IgD-negative memory B cell (primary cell): ENCODE results near the gene PBLD. TPM values are rescaled to one million over a fixed set of nuclear protein-coding genes. Genes with fewer than 3 reads are reported as not detected.
"Not testable (repeated sequence)": the region's sequence is repeated elsewhere in the genome, so short reads cannot be mapped to it uniquely, and the experiment has no call there.

Experiments
- H3K27ac Mint-ChIP-seq, 3 donors: one replicate each; pipeline ENCODE4 v1.8.0; 2020 to 2022; ENCODE audit warnings: mild to moderate bottlenecking in 3 of 3, mixed read lengths in 3 of 3, moderate library complexity in 1 of 3
- H3K27me3 Mint-ChIP-seq: one replicate; pipeline ENCODE4 v1.8.0; 2021; ENCODE audit warnings: mixed read lengths
- H3K36me3 Mint-ChIP-seq: one replicate; pipeline ENCODE4 v1.8.0; 2020; ENCODE audit warnings: mild to moderate bottlenecking, mixed read lengths
- H3K4me1 Mint-ChIP-seq, 3 donors: one replicate each; pipeline ENCODE4 v1.8.0; 2020 to 2022; ENCODE audit warnings: mixed read lengths in 3 of 3, mild to moderate bottlenecking in 1 of 3
- H3K4me3 Mint-ChIP-seq, 4 donors: one replicate each; pipeline ENCODE4 v1.8.0; 2020 to 2022; ENCODE audit warnings: mild to moderate bottlenecking in 4 of 4, mixed read lengths in 4 of 4, moderate library complexity in 3 of 4
- H3K9me3 Mint-ChIP-seq, 3 donors: one replicate each; pipeline ENCODE4 v1.8.0; 2020 to 2021; ENCODE audit warnings: mixed read lengths in 3 of 3, mild to moderate bottlenecking in 1 of 3
- polyA plus RNA-seq: library from polyadenylated mRNA; unstranded; fragments of 300-500 nt; fragmentation: Illumina TruSeq; gene quantifications from one replicate; pipeline ENCODE4 v1.2.3, GENCODE V29; 2021

The PBLD gene
- polyA plus RNA-seq, 1 donor from 2014 or later: 0.45 TPM

DNA sequence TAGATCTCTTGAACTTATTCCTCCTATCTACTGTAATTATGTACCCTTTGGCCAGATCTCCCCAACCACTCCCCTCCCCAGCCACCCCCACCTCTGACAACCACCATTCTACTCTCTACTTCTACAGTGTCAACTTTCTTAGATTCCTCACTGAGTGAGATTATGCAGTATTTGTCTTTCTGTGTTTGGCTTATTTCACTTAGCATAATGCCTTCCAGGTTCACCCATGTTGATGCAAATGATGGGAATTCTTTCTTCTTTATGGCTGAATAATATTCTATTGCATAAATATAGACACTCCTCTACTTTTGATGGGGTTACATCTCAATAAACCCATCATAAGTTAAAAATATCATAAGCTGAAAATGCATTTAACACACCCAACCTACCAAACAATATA lies 22.2 kb downstream of the PBLD start:
- peaks cover 0 to 2% (median 0%) of the 10 kb centered on the region in 3 donors for H3K9me3 Mint-ChIP-seq
- no peaks in the 10 kb centered on the region for H3K36me3 Mint-ChIP-seq
- no peak overlapping the region for H3K4me3 Mint-ChIP-seq
- H3K4me1 Mint-ChIP-seq: peaks cover 0 to 4% (median 0%) of the 10 kb centered on the region in 3 donors
- H3K27me3 Mint-ChIP-seq: no peaks in the 10 kb centered on the region
- H3K27ac Mint-ChIP-seq: no peak overlapping the region

DNA sequence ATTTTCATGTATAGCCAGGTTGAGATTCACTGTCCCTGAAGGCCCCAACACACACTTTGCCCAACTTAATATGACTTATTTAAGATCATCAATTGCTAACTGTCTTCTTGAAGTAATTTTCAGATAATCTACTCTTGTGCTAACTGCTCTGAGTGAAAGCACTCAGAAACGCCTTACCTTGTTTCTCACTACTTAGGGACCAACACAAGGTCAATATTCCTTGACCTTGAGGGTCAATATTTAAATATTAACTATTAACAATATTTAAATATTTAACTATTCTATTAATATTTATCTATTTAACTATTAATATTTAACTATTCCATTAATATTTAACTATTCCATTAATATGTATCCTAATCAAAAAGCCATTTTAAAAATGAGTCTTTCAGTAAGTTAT lies 26.9 kb downstream of the PBLD start:
- Mint-ChIP-seq H3K4me1 (peaks cover 11 to 14% (median 12%) of the 10 kb centered on the region in 3 donors), H3K27me3 (no peaks in the 10 kb centered on the region), H3K4me3 (no peak overlapping the region), H3K27ac (no peak overlapping the region), H3K9me3 (no peaks in the 10 kb centered on the region), H3K36me3 (no peaks in the 10 kb centered on the region)

DNA sequence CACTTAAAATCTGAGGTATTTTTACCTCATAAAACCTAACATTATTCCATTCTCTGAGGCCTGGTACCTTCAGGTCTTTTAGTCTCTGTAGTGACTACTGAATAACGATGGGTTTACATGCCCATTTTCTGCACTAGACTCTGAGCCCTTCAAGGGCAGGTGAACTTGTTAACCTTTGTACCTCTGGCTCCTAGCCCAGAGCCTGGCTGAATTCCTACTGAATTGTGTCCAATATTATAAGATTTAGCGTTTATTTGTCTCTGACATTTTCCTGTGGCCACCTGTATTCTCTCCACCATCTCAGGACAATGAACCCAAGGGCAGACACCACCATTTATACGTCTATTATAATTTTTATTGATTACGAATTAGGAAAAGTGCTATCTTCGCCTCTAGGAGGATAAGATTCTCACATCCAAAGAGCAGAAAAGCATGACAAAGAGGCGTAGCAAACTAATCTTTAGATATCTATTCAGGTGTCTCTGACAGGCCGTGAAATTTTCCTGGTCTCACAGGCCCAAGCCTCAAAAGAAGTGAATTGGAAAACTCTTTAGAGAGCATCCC lies 28.8 kb downstream of the PBLD start:
- Mint-ChIP-seq H3K4me3 (no peak overlapping the region), H3K9me3 (no peaks in the 10 kb centered on the region), H3K36me3 (no peaks in the 10 kb centered on the region), H3K27me3 (no peaks in the 10 kb centered on the region), H3K27ac (no peak overlapping the region), H3K4me1 (peaks cover 20 to 24% (median 21%) of the 10 kb centered on the region in 3 donors)

DNA sequence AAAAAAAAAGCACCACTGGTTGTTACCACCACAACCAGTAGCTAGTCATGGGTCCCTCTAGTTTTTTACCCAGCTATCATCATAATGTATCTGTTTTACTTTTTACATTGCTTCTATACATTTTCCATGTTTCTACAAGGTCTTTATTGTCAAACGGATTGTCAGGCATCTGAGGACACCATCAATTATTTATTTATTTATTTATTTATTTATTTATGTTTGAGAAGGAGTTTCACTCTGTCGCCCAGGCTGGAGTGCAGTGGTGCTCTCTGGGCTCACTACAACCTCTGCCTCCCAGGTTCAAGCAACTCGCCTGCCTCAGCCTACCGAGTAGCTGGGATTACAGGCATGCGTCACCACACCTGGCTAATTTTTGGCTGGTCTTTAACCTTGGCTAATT lies 29.9 kb downstream of the PBLD start:
- Mint-ChIP-seq H3K4me1 (peaks cover 20 to 24% (median 21%) of the 10 kb centered on the region in 3 donors), H3K36me3 (no peaks in the 10 kb centered on the region), H3K27ac (no peak overlapping the region), H3K9me3 (no peaks in the 10 kb centered on the region), H3K27me3 (no peaks in the 10 kb centered on the region), H3K4me3 (no peak overlapping the region)

DNA sequence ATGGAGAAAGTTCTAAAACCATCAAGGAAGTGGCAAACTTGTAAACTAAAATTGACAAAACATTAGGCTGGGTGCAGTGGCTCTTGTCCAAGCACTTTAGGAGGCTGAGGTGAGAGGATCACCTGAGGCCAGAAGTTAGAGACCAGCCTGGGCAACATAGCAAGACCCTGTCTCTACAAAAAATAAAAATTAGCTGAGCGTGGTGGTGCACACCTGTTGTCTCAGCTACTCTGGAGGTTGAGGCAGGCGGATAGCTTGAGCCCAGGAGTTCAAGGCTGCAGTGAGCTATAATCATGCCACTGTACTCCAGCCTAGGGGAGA lies 30.3 kb downstream of the PBLD start:
- Mint-ChIP-seq H3K27me3 (no peaks in the 10 kb centered on the region), H3K9me3 (no peaks in the 10 kb centered on the region), H3K36me3 (no peaks in the 10 kb centered on the region), H3K4me1 (peaks cover 20 to 24% (median 21%) of the 10 kb centered on the region in 3 donors), H3K4me3 (no peak overlapping the region), H3K27ac (peak overlapping the region in 1 of 3 donors; percentile 0)

DNA sequence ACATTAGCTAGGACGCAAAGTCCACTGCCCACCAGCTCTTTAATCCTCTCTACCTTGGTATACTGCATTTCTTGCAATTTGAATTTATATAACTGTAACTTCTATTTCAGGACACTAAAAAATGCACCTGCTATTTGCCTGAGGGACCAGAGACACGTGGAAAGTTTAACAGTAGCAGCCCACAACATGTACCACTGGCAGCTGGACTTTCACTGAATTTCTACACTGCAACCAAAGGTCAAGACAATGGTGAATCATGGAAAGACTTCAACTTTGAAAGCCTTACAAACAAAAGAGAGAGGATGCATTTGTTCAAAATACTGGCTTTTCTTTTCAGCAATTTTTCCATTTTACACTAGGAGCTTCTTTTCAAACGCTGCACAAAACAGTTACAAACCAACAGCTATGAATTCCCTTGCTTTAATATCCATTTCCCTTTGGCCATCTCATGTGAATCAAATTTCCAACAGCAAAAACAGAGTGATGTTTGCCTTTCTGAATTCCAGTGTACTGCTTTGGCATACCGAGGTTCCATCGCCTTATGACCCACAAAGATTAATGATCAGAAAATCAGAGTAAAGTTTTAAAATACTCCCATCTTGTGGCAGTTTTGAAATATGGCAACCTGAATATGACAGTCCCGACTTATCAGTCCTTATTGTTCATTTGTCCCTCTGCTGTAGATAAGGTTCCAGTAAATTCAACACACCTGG lies 30.8 kb downstream of the PBLD start:
- no peaks in the 10 kb centered on the region for H3K36me3 Mint-ChIP-seq
- H3K27ac Mint-ChIP-seq: peak overlapping the region in 2 of 3 donors; percentile 0 to 90
- H3K4me3 Mint-ChIP-seq: peak overlapping the region in 1 of 4 donors; percentile 90
- H3K4me1 Mint-ChIP-seq: peaks cover 20 to 24% (median 21%) of the 10 kb centered on the region in 3 donors
- H3K27me3 Mint-ChIP-seq: no peaks in the 10 kb centered on the region
- no peaks in the 10 kb centered on the region for H3K9me3 Mint-ChIP-seq

DNA sequence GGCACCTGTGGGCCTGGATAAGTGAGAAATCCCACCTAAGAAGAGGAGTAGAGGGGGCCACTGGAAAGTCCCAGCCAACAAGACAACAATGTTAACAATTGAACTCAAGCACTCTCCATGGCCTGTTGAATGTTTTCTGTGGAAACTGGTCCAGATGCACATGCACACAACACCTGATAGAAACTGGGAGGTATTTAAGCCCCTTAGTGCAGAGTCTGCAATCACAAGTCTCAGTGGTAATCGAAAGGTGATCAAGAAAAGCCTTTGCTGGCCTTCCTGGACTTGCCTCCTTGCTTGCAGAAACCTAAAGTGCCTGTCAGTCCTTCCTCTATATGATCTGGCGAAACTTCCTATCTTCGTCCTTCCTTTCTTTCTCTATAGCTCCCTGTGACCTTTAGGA lies 31.4 kb downstream of the PBLD start:
- Mint-ChIP-seq H3K9me3 (no peaks in the 10 kb centered on the region), H3K27me3 (no peaks in the 10 kb centered on the region), H3K4me1 (peaks cover 20 to 29% (median 21%) of the 10 kb centered on the region in 3 donors), H3K36me3 (no peaks in the 10 kb centered on the region), H3K4me3 (peak overlapping the region in 2 of 4 donors; percentile 84 to 90), H3K27ac (peak overlapping the region in 1 of 3 donors; percentile 90)

DNA sequence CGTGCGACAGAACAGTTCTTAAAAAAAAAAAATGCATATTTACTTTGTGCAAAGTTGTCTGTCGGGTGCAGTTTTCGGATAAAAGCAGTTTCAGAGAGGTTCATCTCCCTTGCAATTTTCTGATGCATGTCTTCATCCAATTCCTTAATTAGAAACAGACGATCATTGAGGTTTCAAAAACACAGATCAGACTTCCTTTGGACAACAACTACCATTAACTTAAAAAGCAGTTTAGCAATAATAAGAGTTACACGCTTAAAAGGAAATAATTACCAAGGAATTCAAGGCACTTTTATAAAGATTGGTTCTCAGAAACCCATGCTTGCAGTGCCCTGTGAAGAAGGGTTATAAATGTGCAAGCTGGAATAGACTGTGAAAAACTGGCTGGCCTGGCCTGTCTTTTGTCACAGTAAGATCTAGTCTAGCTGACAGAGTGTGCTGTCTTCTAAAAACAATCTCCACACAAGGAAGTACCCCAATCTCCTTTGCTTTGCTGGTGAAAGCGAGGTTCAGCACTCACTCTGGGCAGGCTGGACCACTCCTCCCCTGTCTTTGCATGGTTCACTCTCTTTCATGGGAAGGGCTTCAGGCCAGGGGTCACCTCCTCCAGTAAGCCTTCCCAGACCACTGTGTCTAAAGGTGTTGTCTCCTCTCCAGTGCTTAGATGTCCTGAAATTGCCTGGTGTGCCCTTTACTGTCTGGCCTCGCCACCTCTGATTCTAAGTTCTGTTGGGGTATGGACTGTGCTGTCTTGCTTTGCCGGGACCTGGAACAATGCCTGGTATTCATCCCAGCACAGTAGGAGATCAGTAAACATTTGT lies 35.7 kb downstream of the PBLD start:
- H3K4me1 Mint-ChIP-seq: peaks cover 18 to 27% (median 19%) of the 10 kb centered on the region in 3 donors
- no peaks in the 10 kb centered on the region for H3K27me3 Mint-ChIP-seq
- no peak overlapping the region for H3K27ac Mint-ChIP-seq
- H3K4me3 Mint-ChIP-seq: peak overlapping the region in 2 of 4 donors; percentile 25 to 64
- H3K36me3 Mint-ChIP-seq: no peaks in the 10 kb centered on the region
- no peaks in the 10 kb centered on the region for H3K9me3 Mint-ChIP-seq

DNA sequence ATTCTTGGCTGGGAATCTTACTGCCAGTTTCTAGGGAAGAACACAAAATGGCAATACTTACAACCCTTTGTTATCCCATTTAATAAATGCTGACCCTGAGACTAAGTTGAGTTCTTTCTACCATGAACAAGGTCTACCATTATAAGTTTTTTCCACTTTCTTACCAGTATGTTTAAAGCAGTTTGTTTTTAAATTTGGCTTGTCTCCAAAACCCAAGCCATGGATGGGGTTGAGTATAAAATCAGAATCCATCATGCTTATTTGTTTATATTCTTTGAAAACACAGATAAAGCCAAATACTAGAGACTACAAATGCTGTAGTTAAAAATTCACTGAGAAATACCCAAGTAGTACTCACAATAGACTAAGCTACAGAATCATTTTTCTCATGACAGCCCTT lies 42.0 kb downstream of the PBLD start:
- no peaks in the 10 kb centered on the region for H3K36me3 Mint-ChIP-seq
- H3K27me3 Mint-ChIP-seq: no peaks in the 10 kb centered on the region
- H3K27ac Mint-ChIP-seq: no peak overlapping the region
- peaks cover 0 to 2% (median 0%) of the 10 kb centered on the region in 3 donors for H3K4me1 Mint-ChIP-seq
- H3K9me3 Mint-ChIP-seq: no peaks in the 10 kb centered on the region
- H3K4me3 Mint-ChIP-seq: no peak overlapping the region

DNA sequence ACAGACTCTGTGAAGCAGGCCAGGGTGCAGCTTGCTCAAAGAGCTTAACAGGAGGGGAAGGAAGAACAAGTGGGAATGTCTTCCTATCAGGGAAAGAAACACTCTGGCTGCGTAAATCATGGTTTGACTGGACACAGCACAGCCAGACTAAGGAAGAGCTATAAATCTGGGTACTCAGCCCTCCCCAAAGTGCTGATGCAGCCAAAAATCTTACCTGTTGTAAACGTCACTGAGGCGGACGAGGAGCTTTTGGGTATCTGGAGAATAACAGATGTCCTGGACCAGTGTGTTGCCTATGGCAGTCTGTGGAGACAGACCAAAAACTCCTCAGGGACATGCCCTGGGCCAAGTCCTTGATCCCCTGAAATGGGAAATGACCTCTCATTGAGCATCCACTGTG lies 44.0 kb downstream of the PBLD start:
- H3K4me1 Mint-ChIP-seq: peaks cover 0 to 2% (median 0%) of the 10 kb centered on the region in 3 donors
- H3K36me3 Mint-ChIP-seq: no peaks in the 10 kb centered on the region
- no peak overlapping the region for H3K27ac Mint-ChIP-seq
- H3K27me3 Mint-ChIP-seq: no peaks in the 10 kb centered on the region
- no peak overlapping the region for H3K4me3 Mint-ChIP-seq
- no peaks in the 10 kb centered on the region for H3K9me3 Mint-ChIP-seq

DNA sequence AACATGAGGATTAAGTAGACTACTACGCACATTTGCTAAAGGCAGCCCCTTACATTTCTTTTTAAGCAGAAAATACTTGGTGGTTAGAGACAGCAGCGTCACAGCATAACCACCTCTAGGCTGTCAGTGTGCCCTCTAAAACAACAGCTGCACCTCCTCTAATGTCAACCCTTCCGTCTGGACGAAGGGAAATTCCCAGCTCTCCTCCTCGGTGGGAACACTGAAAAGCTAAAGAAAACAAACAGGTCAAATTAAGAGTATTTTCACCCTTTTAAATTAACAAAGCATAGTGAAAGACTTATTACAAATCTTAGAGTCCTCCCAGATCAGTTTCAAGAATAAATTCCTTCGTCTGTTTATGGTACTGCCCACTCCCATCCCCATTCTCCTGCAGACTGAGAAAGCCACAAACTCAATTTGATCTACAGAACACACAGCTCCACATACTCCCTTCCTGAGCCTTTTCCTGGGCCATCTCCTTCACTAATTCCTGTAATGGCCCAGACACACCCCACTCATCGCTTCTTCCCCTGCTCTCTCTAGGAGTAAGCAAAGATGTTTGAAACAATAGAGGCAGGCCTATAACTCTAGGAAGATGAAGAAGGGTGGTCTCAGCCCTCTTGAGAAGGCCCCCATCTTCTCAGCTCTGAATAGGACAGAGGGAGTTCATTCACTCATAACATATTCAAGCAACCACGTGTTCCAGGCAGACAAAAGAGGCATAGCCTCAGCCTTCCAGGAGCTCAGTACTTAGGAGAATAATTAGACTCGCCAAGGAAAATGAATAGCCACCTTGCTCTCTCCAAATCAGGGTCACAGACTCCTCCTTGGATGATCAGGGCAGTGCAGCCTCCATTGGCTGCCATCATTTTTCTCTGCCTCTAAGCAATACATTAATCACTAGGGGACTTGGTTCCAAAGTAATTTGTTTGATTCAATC lies 48.4 kb downstream of the PBLD start:
- Mint-ChIP-seq H3K36me3 (no peaks in the 10 kb centered on the region), H3K9me3 (no peaks in the 10 kb centered on the region), H3K27me3 (no peaks in the 10 kb centered on the region), H3K4me3 (no peak overlapping the region), H3K4me1 (peaks cover 0 to 2% (median 0%) of the 10 kb centered on the region in 3 donors), H3K27ac (peak overlapping the region in 2 of 3 donors; percentile 5 to 80)

DNA sequence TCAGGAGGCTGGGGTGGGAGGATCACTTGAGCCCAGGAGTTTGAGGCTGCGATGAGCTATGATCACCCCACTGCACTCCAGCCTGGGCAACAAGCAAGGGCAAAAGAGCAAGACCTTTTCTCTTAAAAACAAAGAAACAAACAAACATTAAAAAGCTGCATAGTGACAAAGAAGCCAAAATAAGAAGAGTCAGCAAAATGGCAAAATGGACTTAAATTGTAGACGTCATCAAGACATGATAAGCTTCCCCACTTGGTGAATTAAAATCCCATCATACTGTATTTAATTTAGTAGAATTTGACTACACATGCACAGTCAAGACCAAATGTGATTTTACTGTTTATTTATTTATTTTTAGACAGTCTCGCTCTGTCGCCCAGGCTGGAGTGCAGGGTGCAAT lies 52.0 kb downstream of the PBLD start:
- Mint-ChIP-seq H3K4me3 (no peak overlapping the region), H3K27me3 (no peaks in the 10 kb centered on the region), H3K4me1 (peaks cover 0 to 2% (median 0%) of the 10 kb centered on the region in 3 donors), H3K36me3 (no peaks in the 10 kb centered on the region), H3K27ac (no peak overlapping the region), H3K9me3 (peaks cover 0 to 14% (median 7%) of the 10 kb centered on the region in 3 donors)

DNA sequence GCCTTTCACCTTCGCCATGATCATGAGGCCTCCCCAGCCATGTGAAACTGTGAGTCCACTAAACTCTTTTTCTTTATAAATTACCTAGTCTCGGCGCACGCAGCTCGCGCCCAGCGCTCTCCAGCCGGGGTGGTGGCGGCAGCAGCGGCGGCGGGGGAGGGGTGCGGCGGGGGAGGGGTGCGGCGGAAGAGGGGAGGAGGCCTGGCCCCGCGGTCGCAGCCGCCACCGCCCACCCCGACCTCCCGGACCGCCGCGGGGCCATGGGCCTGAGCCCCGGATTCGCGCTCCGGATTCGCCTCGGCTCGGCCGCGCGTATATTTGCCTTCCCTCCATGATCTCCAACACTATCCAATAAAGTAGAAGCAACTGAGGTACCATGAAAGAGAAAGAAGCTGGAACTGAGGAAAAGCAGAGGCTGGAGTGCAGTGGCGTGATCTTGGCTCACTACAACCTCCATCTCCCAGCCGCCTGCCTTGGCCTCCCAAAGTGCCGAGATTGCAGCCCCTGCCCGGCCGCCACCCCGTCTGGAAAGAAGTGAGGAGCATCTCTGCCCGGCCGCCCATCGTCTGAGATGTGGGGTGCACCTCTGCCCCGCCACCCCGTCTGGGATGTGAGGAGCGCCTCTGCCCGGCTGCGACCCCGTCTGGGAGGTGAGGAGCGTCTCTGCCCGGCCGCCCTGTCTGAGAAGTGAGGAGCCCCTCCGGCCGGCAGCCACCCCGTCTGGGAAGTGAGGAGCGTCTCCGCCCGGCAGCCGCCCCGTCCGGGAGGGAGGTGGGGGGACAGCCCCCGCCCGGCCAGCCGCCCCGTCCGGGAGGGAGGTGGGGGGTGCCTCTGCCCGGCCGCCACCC lies 53.6 kb downstream of the PBLD start:
- not testable (repeated sequence) for H3K4me1 Mint-ChIP-seq, H3K4me3 Mint-ChIP-seq, H3K27ac Mint-ChIP-seq, H3K36me3 Mint-ChIP-seq, H3K27me3 Mint-ChIP-seq
- peaks cover 0 to 14% (median 7%) of the 10 kb centered on the region in 3 donors for H3K9me3 Mint-ChIP-seq

DNA sequence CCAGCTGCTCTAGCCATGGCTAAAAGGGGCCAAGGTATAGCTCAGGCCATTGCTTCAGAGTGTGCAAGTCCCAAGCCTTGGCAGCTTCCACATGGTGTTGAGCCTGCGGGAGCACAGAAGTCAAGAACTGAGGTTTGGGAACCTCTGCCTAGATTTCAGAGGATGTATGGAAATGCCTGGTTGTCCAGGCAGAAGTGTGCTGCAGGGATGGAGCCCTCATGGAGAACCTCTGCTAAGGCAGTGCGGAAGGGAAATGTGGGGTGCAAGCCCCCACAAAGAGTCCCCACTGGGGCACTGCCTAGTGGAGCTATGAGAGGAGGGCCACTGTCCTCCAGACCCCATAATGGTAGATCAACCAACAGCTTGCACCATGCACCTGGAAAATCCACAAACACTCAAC lies 54.9 kb downstream of the PBLD start:
- not testable (repeated sequence) for H3K4me1 Mint-ChIP-seq, H3K4me3 Mint-ChIP-seq, H3K27me3 Mint-ChIP-seq, H3K36me3 Mint-ChIP-seq, H3K27ac Mint-ChIP-seq
- peaks cover 0 to 14% (median 7%) of the 10 kb centered on the region in 3 donors for H3K9me3 Mint-ChIP-seq
